HG02943 (cell line): ENCODE data around the gene GRM8.

Source experiments
- ATAC-seq: cut with Tn5 transposase; IDR thresholded peaks from one replicate; pipeline ENCODE4 v1.9.1; 2021; ENCODE audit warnings: mild to moderate bottlenecking, low read depth, moderate library complexity; ENCODE audit not compliant: unreplicated experiment

GRM8 gene

DNA sequence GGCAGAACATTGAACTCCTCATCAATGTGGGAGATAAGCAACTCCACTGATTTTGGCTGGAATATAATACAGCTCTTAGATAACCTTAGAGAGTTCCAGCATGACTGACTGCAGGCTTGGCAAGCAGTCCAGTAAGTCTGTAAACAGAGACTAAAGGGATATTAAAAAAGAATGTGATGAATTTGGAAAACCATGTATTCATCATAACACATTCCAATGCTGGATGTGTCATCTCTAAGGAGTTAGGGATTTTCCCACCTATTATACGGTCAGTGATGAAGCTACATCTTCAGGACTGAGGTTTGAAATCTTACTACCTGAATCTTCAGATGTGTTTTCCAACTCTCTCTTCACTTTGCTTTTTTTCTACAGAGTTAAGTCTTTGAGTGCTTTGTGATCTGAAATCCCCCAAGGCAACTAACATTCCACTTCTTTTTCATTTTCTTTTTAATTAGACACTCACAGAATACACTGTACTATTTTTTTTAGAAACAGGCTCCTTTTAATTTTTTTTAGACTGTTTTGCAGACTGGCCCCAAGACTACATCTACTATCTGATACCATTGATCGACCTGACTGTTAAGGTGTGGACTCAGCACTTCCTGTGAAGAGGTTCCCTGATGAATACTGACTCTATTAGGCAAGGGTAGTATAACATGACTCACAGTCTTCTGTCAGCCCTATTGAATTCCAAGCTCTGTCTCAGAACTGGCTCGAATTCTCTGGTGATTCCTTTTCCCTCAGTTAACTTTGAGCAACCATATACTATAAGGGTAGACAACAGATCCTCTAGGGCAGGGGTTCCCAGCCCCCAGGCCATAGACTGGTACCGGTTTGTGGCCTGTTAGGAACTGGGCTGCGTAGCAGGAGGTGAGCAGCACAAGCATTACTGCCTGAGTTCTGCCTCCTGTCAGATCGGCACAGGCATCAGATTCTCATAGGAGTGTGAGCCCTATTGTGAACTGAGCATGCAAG is 678.2 kb downstream of the GRM8 start:
- ATAC-seq: no peak

- no peak for ATAC-seq
Observed at GRCh38 chr7:126570845-126571244, 681.9 kb downstream of the GRM8 start.

- no peak for ATAC-seq
Observed at GRCh38 chr7:126569402-126569801, 683.3 kb downstream of the GRM8 start.

DNA sequence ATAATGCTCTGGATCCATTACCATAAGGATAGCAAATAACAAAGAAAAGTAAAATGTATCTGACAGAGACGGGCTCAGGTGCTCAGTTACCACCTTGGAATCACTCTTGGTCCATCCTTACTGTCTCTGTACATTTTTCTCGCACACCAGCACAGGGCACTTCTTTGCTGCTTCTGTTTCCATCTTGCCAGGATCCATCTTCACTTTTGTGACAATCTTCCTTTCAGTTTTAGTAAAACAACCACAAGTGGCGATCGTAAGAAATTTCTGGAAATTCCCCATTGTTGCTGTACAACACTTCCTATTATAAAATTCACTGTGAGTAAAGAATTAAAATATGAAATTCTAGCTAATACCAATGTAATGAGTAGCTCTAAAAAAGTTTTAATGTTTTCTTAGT is 695.5 kb downstream of the GRM8 start:
- no peak for ATAC-seq

GRCh38 chr7:126541406-126541805 is 711.3 kb downstream of the GRM8 start:
- ATAC-seq: no peak

GRCh38 chr7:126535176-126535575 is 717.6 kb downstream of the GRM8 start:
- ATAC-seq: no peak

GRCh38 chr7:126533715-126534114 is 719.0 kb downstream of the GRM8 start:
- ATAC-seq: no peak

DNA sequence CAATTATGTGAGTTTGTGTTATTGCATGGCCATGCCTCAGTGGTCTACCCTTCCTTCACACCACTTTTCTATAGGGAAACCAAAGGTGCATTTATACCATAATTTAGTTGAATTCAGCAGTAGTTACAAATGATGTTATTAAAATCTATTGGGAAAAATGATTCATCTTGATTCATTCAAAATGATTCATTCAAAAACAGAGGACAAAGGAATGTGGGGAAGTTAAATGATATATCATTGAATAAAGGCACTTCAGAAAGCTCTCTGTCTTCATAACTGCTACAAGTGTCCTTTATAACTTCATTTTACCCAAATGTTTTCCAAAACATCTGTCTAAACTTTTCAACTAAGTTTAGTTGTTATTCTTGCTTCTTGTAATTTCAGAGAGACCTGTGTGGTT is 722.9 kb downstream of the GRM8 start:
- ATAC-seq: no peak

- ATAC-seq: no peak
Observed at GRCh38 chr7:126529254-126529653, 723.5 kb downstream of the GRM8 start.

DNA sequence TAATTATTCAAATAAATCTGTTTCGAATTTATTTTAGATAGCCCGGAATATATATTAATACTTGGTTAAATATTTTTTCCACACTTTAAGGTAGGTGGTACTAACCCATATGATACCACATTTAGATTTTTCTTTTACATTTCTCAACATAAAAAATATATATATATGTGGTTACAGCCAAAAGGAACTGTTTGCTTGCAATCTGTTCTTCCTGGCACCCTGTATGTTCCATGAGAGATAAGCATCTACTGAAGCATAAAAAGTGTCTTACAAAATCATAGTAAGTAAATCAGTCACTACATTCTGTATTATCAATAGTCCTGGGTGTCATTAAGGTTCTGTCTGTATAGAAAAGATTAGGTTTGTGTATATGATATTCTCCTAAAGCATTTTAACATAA is 726.8 kb downstream of the GRM8 start:
- ATAC-seq: no peak

- no peak for ATAC-seq
Observed at GRCh38 chr7:126524967-126525366, 727.8 kb downstream of the GRM8 start.

DNA sequence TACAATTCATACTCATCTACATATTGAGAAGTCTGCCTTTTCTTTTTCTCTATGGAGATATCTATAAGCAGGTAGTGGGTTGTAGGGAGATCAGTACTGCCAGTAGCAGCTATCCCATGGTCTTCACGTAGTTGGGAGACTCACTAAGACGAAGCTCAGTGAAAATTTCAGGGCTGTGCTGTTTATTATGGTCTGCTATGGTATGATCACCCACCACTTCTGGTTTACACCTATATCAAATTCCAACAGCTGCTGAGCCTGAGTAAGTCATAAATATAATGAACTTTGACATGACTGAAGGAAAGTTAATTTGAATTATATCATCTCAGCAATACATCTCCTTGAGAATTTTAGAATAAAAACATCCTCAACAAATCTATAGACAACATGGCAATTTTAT is 741.7 kb downstream of the GRM8 start:
- no peak for ATAC-seq

- ATAC-seq: no peak
Observed at GRCh38 chr7:126501617-126502016, 751.1 kb downstream of the GRM8 start.

DNA sequence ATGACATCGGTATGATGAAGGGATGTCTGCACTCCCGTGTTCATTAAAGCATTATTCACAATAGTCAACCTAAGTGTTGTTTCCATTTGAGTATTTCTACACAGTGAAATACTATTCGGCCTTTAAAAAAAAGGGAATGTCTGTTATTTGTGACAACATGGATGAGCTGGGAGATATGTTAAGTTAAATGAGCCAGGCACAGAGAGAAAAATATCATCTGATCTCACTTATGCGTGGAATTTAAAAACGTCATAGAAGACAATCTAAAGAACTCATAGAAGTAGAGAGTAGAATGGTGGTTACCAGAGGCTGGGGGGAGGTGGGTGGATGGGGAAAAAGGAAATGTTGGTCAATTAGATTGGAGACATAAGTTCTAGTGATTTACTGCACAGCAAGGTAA is 753.3 kb downstream of the GRM8 start:
- no peak for ATAC-seq

- ATAC-seq: no peak
Observed at GRCh38 chr7:126495733-126496132, 757.0 kb downstream of the GRM8 start.

GRCh38 chr7:126495001-126495400 is 757.7 kb downstream of the GRM8 start:
- ATAC-seq: no peak

DNA sequence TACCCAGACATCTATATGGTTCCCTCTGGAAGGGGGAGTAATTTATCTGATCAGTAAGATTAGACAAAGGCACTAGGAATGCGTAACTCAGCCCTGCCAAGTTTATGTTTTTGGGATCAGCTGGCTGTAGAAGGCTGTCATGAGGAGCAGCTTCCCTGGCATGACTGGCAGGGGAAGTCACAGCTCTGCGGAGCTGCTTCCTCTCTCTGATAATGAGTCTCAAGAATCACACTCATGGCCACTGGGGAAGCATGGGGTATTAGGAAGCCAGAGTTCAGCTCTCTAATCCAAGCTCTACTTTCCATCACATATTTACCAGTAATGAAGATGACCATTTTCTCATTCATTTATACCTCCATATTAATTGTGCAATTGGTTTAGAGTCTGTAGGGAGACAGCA is 758.9 kb downstream of the GRM8 start:
- ATAC-seq: no peak

GRCh38 chr7:126489874-126490273 is 762.9 kb downstream of the GRM8 start:
- ATAC-seq: no peak

DNA sequence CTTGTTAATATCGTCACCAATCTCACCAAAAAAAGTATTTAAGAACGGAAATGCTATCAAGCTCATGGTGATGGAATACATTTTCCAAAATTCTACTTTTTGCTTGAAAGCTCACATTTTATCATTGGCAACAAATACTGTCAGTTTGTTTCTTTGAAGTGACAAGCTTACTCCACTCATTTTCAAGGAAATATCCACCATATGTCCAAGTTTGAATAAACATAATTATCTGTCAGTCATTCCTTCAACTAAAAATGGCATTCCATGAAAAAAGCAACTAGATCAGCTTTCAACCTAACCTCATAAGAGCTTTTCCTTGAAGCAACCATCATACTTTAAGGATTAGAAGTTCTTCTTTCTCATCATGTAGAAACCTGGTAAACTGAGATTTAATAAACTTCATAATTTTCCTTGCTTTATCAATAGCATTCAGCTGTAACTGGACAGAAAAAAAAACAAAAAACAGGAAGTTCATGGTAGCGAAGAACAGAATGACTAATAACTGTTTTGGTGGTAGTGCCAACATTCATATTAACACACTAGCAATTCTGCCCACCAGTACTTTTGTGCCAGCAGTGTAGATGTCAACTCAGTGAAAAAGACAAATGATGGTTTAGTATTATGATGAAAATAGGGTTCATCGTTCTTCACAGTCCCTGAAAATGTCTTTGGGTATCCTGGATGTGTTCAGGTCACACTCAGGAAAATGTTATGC is 764.9 kb downstream of the GRM8 start:
- no peak for ATAC-seq

GRCh38 chr7:126486806-126487205 is 765.9 kb downstream of the GRM8 start:
- no peak for ATAC-seq

- ATAC-seq: no peak
Observed at GRCh38 chr7:126485791-126486190, 767.0 kb downstream of the GRM8 start.

DNA sequence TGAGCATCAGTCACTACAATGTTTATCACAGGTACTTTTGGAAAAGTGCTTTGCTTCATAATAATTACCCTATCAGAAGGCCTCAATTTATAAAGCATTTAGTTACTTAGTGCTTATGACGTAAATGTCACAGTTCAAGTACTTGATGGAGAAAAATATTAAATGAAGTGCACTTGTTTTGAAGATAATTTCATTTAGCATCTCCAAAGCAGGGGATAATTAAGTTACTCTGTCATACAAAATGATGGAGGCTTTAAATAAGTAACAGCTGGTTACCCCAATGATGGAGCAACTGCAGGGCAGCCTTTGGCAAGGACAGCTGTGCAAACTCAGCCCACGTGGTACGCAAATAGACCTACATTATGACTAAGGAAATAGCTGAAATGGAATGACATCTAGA is 768.8 kb downstream of the GRM8 start:
- no peak for ATAC-seq
